HepG2 (cell line): ENCODE data around the gene TMEM198. TPM values are rescaled to one million over a fixed set of nuclear protein-coding genes. Genes with fewer than 3 reads are reported as not detected.

ENCODE experiments used
- ATF7-NPFF ChIP-seq: sonication (generic); formaldehyde crosslinking; IDR thresholded peaks from 2 replicates; pipeline ENCODE4 v1.8.1; 2023; ENCODE audit warnings: mild to moderate bottlenecking, low read depth, missing genetic modification reagents, moderate library complexity
- ATRX ChIP-seq: sonication (generic); formaldehyde crosslinking; IDR thresholded peaks from 2 replicates; pipeline ENCODE4 v1.4.0; 2020; ENCODE audit warnings: missing genetic modification reagents, borderline replicate concordance
- GZF1 ChIP-seq: sonication (generic); formaldehyde crosslinking; IDR thresholded peaks from 2 replicates; pipeline ENCODE4 v1.5.1; 2020; ENCODE audit warnings: mild to moderate bottlenecking, missing genetic modification reagents
- HINFP ChIP-seq: sonication (generic); formaldehyde crosslinking; IDR thresholded peaks from 2 replicates; pipeline ENCODE4 v1.4.0; 2020; ENCODE audit warnings: low read depth, mild to moderate bottlenecking, missing genetic modification reagents
- IRF2 ChIP-seq: IDR thresholded peaks from 2 replicates; pipeline ENCODE4 v1.6.1; 2018; ENCODE audit warnings: missing genetic modification reagents, missing compliant biosample characterization
- JUNB ChIP-seq: sonication (generic); formaldehyde crosslinking; IDR thresholded peaks from 2 replicates; pipeline ENCODE4 v1.8.0; 2022; ENCODE audit warnings: missing genetic modification reagents, mild to moderate bottlenecking, borderline replicate concordance
- KLF16 ChIP-seq, 2 experiments: sonication (generic) in 1 of 2; formaldehyde crosslinking in 1 of 2; IDR thresholded peaks; 2 replicates each; pipeline versions ENCODE4 v1.6.1 to v1.8.0; 2016 to 2023; ENCODE audit warnings: missing genetic modification reagents in 2 of 2, missing compliant biosample characterization in 1 of 2
- LCORL ChIP-seq, 2 experiments: fragments of 450-650 bp in 1 of 2; sonication (generic) in 1 of 2; formaldehyde crosslinking in 1 of 2; IDR thresholded peaks; 2 replicates each; pipeline versions ENCODE4 v1.5.0 to v1.6.1; 2017 to 2020; ENCODE audit warnings: antibody characterized with exemption in 1 of 2, missing genetic modification reagents in 1 of 2
- MBNL3 ChIP-seq: fragments of 250-450 bp; sonication (Bioruptor Pico); conservative IDR thresholded peaks from 2 replicates; pipeline ENCODE4 v1.8.0; 2022; ENCODE audit warnings: mild to moderate bottlenecking, inconsistent platforms
- PAWR ChIP-seq: sonication (generic); formaldehyde crosslinking; IDR thresholded peaks from 2 replicates; pipeline ENCODE4 v1.4.0; 2020; ENCODE audit warnings: missing genetic modification reagents, mild to moderate bottlenecking, borderline replicate concordance
- SMC3 ChIP-seq: IDR thresholded peaks from 2 replicates; pipeline ENCODE4 v1.6.1; 2011; ENCODE audit warnings: low read length, improper control_type of control experiment
- SP5 ChIP-seq: IDR thresholded peaks from 2 replicates; pipeline ENCODE4 v1.6.1; 2016; ENCODE audit warnings: low read depth, borderline replicate concordance
- SYNCRIP ChIP-seq: fragments of 200-400 bp; formaldehyde crosslinking; IDR thresholded peaks from 2 replicates; pipeline ENCODE4 v1.6.1; 2018; ENCODE audit warnings: mild to moderate bottlenecking, low read depth, low read length; ENCODE audit not compliant: insufficient read depth
- THRA ChIP-seq: sonication (generic); formaldehyde crosslinking; IDR thresholded peaks from 2 replicates; pipeline ENCODE4 v1.4.0; 2020; ENCODE audit warnings: missing genetic modification reagents, borderline replicate concordance
- ZNF281 ChIP-seq: sonication (generic); formaldehyde crosslinking; IDR thresholded peaks from 2 replicates; pipeline ENCODE4 v1.4.0; 2020; ENCODE audit warnings: missing genetic modification reagents, borderline replicate concordance
- ZNF331 ChIP-seq: sonication (generic); formaldehyde crosslinking; IDR thresholded peaks from 2 replicates; pipeline ENCODE4 v1.4.0; 2020; ENCODE audit warnings: missing genetic modification reagents
- ZNF609 ChIP-seq: sonication (generic); formaldehyde crosslinking; IDR thresholded peaks from 2 replicates; pipeline ENCODE4 v1.4.0; 2020; ENCODE audit warnings: mild to moderate bottlenecking, missing genetic modification reagents, borderline replicate concordance
- ZSCAN21 ChIP-seq: sonication (generic); formaldehyde crosslinking; IDR thresholded peaks from 2 replicates; pipeline ENCODE4 v1.8.0; 2022; ENCODE audit warnings: mild to moderate bottlenecking, missing genetic modification reagents, moderate library complexity, borderline replicate concordance
- polyA plus RNA-seq, 8 experiments: library from polyadenylated mRNA; depleted of rRNA in 3 of 8; stranded (reverse) in 7 of 8; unstranded in 1 of 8; fragments of >200 nt; fragmentation: Illumina TruSeq in 4 of 8; extraction: Trizol in 4 of 8; gene quantifications; 2 replicates each; pipeline versions ENCODE4 v1.2.1 to v1.2.3, GENCODE V29; 2011 to 2016; ENCODE audit warnings: low read depth in 4 of 8, missing spikeins in 1 of 8, mixed read lengths in 1 of 8; ENCODE audit not compliant: insufficient read depth in 1 of 8
- total RNA-seq, 5 experiments: library from RNA; depleted of rRNA; stranded (reverse); fragments of >200 nt; fragmentation: Illumina TruSeq; extraction: Trizol; gene quantifications; 2 replicates each; pipeline ENCODE4 v1.2.3, GENCODE V29; 2016; ENCODE audit warnings: low read depth in 1 of 5

TMEM198 gene
- total and polyA plus RNA-seq, 2 of the 13 experiments (the other 11 are each of a cell fraction or from before 2014, with no cell fraction given): 17.3 to 23.5 TPM

- no peak for TF ChIP-seq ZNF609
- TF ChIP-seq MBNL3: no peak
- TF ChIP-seq IRF2 (CRISPR knock-in tag): peak; percentile 21; the same call in 1 of the 2 replicates
- TF ChIP-seq HINFP (CRISPR knock-in tag): 0 out of 2 replicates have a peak, but pooled peaks have one; percentile 58
- no peak for TF ChIP-seq THRA
- TF ChIP-seq LCORL (IDR thresholded peaks at IDR 0.05): no peak
- no peak; the same call in 1 of the 2 replicates for TF ChIP-seq LCORL (CRISPR knock-in tag; IDR thresholded peaks at IDR 0.05)
- TF ChIP-seq ZSCAN21 (CRISPR knock-in tag): peak; percentile 87
- TF ChIP-seq ATRX: no peak
- TF ChIP-seq SYNCRIP: no peak
- 0 out of 2 replicates have a peak, but pooled peaks have one; percentile 4 for TF ChIP-seq ZNF281
- no peak for TF ChIP-seq SP5 (CRISPR knock-in tag)
- TF ChIP-seq PAWR (CRISPR knock-in tag): no peak
- TF ChIP-seq SMC3: no peak
- TF ChIP-seq ZNF331 (CRISPR knock-in tag): no peak
- no peak for TF ChIP-seq JUNB (CRISPR knock-in tag)
- peak; percentile 45 for TF ChIP-seq ATF7-NPFF (CRISPR knock-in tag)
- TF ChIP-seq KLF16 (CRISPR knock-in tag; IDR thresholded peaks at IDR 0.05): peak in 1 of 2 experiments; percentile 26; a peak in 1 of 4 replicates
- TF ChIP-seq GZF1 (CRISPR knock-in tag): no peak
Observed at GRCh38 chr2:219570194-219570923, 26.5 kb downstream of the TMEM198 start (continued).
